Measurements from ENCODE around the gene SUPT6H. TPM values are rescaled to one million over a fixed set of nuclear protein-coding genes. Genes with fewer than 3 reads are reported as not detected.

Gene SUPT6H
- total RNA-seq, 2 experiments from 2014 or later, result 33.7 to 76.5 TPM

DNA sequence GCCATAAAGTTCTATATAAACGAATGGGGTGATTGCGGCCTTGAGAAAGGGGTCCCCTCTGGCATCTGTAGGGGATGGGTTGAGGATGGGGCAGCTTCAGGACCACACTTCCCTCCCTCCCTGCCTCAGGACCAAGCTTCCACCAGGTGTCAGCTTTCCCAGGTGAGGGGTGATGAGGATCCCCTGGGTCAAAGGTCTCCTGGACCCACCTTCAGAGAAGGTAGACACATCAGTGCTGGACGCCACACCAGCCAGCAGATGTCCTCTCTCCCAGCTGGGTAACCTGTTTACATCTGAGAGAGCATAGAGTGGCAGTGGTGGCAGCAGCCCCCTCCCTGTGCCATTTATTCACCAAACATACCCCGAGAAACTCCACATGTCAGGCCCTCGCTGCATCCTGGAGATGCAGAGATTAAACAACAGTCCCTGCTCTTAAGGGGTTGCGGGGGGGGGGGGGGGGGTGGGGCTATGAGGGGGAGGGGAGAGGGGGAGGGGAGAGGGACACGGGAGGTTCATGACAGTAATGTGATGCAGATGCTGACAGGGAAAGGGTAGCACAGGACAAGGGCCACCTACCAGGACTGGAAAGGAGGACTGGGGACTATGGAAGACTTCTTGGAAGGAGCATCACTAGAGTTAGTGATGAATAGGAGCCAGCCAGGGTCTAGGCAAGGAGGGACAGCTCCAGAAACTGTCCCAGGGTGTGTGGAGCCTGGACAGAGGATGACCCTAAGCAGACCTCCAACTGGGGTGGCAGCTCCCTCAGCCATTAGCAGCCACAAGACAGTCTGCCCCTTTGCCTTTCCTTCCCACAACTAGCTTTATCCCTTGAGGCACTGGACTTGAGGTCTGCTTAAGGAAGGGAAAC, 44.7 kb downstream of the SUPT6H start:
- no peaks in the 10 kb centered on the region for H3K79me2 ChIP-seq (ENCODE audit: insufficient read depth, low read depth, low read length)
- CTCF ChIA-PET (ENCODE audit: unreplicated experiment), result no interaction called here
- TF ChIP-seq EZH2phosphoT487 (IDR thresholded peaks at IDR 0.05; ENCODE audit: borderline replicate concordance, low read depth, low read length), result no peak
- TF ChIP-seq CTCF (conservative IDR thresholded peaks at IDR 0.05; ENCODE audit: low read length), result no peak
- H3K4me2 ChIP-seq (ENCODE audit: low read length), result no peak overlapping the region
- H3K27ac ChIP-seq (ENCODE audit: low read depth, low read length, poor library complexity, severe bottlenecking), result no peak overlapping the region
- no peaks in the 10 kb centered on the region for H3K9me3 ChIP-seq (ENCODE audit: low read length)
- POLR2A ChIA-PET, result no interaction called here
- H3K4me3 ChIP-seq (ENCODE audit: low read depth, low read length, poor library complexity, severe bottlenecking), result no peak overlapping the region
- H4K20me1 ChIP-seq (ENCODE audit: insufficient read depth, low read length), result no peaks in the 10 kb centered on the region
- intact Hi-C loops (cut with micrococcal nuclease; ENCODE audit: unreplicated experiment), result no loop called here
- H3K4me1 ChIP-seq (ENCODE audit: insufficient read depth, low read length, poor library complexity, severe bottlenecking), result peaks cover 18% of the 10 kb centered on the region
- BruUV-seq (replicated peaks), result no TSS peak
- peaks cover 20% of the 10 kb centered on the region for H3K36me3 ChIP-seq (ENCODE audit: insufficient read depth, low read length)
- no peaks in the 10 kb centered on the region for H3K9me2 ChIP-seq (ENCODE audit: insufficient read depth, low read length)
- no peak overlapping the region for H2AFZ ChIP-seq (ENCODE audit: low read length)
- no peak for DNase-seq (ENCODE audit: low spot score)

DNA sequence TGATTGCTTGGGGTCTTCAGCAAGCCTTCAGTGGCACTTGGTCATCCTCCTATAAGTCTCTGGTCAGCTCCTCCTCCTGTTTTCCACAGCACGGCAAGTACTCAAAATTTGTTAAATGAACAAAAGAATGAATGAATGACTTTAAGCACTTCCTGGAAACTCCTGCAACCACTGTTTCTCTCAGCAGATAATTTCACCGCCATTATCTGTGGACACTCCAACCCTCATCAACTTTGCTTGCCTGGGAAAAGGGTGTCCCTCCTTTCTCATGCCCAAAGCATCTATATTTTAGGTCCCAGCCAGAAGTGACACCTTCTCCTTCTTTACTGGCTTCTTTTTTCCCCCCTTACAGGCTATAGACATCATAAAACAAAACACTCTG, 45.3 kb downstream of the SUPT6H start:
- CTCF ChIA-PET (ENCODE audit: unreplicated experiment), result no interaction called here
- no peaks in the 10 kb centered on the region for H3K9me2 ChIP-seq (ENCODE audit: insufficient read depth, low read length)
- no peak overlapping the region for H3K4me3 ChIP-seq (ENCODE audit: low read depth, low read length, poor library complexity, severe bottlenecking)
- H3K27ac ChIP-seq (ENCODE audit: low read depth, low read length, poor library complexity, severe bottlenecking), result no peak overlapping the region
- no peak for TF ChIP-seq CTCF (conservative IDR thresholded peaks at IDR 0.05; ENCODE audit: low read length)
- no peak for TF ChIP-seq EZH2phosphoT487 (IDR thresholded peaks at IDR 0.05; ENCODE audit: borderline replicate concordance, low read depth, low read length)
- no TSS peak for BruUV-seq (replicated peaks)
- no peak for DNase-seq (ENCODE audit: low spot score)
- POLR2A ChIA-PET, result no interaction called here
- no peaks in the 10 kb centered on the region for H3K9me3 ChIP-seq (ENCODE audit: low read length)
- peaks cover 14% of the 10 kb centered on the region; the same call in 1 of the 2 replicates for H3K36me3 ChIP-seq (ENCODE audit: insufficient read depth, low read length)
- intact Hi-C loops (cut with micrococcal nuclease; ENCODE audit: unreplicated experiment), result no loop called here
- no peaks in the 10 kb centered on the region for H4K20me1 ChIP-seq (ENCODE audit: insufficient read depth, low read length)
- H3K4me1 ChIP-seq (ENCODE audit: insufficient read depth, low read length, poor library complexity, severe bottlenecking), result peaks cover 24% of the 10 kb centered on the region
- H2AFZ ChIP-seq (ENCODE audit: low read length), result no peak overlapping the region
- H3K79me2 ChIP-seq (ENCODE audit: insufficient read depth, low read depth, low read length), result no peaks in the 10 kb centered on the region
- H3K4me2 ChIP-seq (ENCODE audit: low read length), result no peak overlapping the region

Data from OCI-LY7 (cell line).